Esophagus muscularis mucosa (tissue), 4 donors: ENCODE measurements around the gene TFE3.

Source experiments
- CTCF ChIP-seq, 3 experiments: fragments of 200-600 bp in 2 of 3; fragments of 450-650 bp in 1 of 3; sonication (generic) in 2 of 3; IDR thresholded peaks; one replicate each; pipeline ENCODE4 v1.5.1; 2017 to 2019; ENCODE audit warnings: antibody characterized with exemption in 3 of 3, mild to moderate bottlenecking in 2 of 3, moderate library complexity in 1 of 3
- EP300 ChIP-seq: sonication (generic); formaldehyde crosslinking; IDR thresholded peaks from one replicate; pipeline ENCODE4 v1.6.1; 2017; ENCODE audit warnings: antibody characterized with exemption
- POLR2AphosphoS5 ChIP-seq, 2 donors: sonication (generic); formaldehyde crosslinking; IDR thresholded peaks; one replicate each; pipeline ENCODE4 v1.6.1; 2017; ENCODE audit warnings: antibody characterized with exemption in 2 of 2

- TF ChIP-seq CTCF (IDR thresholded peaks at IDR 0.05) (no peak), EP300 (no peak), POLR2AphosphoS5 (IDR thresholded peaks at IDR 0.05) (no peak)
Measured at GRCh38 chrX:49070988-49071387, 27.8 kb upstream of the TFE3 start.
